GM12878 (cell line): ENCODE measurements around the gene IRF4. TPM values are rescaled to one million over a fixed set of nuclear protein-coding genes. Genes with fewer than 3 reads are reported as not detected.

Source experiments
- ATAC-seq: fragments of 200-7000 bp; cut with Tn5 transposase; 3 replicates; pipeline ENCODE4 v1.9.1; 2020; ENCODE audit warnings: mild to moderate bottlenecking, moderate library complexity
- BruUV-seq: library from RNA; stranded (reverse); fragments of 400-500 nt; replicated peaks from 2 replicates; lab custom pipeline; 2021; lab: Mats Ljungman, UMichigan
- CTCF ChIA-PET: fragments of 300-600 bp; sonication (Branson Sonifier 250); formaldehyde crosslinking; extraction: SDS; loops from one replicate; lab custom pipeline; 2021; ENCODE audit warnings: inconsistent platforms; lab: Yijun Ruan, JAX
- POLR2A ChIA-PET: fragments of 350-600 bp; formaldehyde crosslinking; extraction: SDS; loops from one replicate; lab custom pipeline; 2021; ENCODE audit warnings: inconsistent platforms; lab: Charles Lee
- RAD21 ChIA-PET: fragments of 300-600 bp; sonication (Branson Sonifier 250); formaldehyde crosslinking; loops from one replicate; lab custom pipeline; 2023; ENCODE audit warnings: antibody characterized with exemption; ENCODE audit not compliant: unreplicated experiment; lab: Charles Lee
- SMC1A ChIA-PET: fragments of 300-600 bp; sonication (Branson Sonifier 250); formaldehyde crosslinking; loops from one replicate; lab custom pipeline; 2023; ENCODE audit not compliant: unreplicated experiment, uncharacterized antibody; lab: Charles Lee
- DNase-seq: peaks from one replicate; pipeline ENCODE4 v3.0.0-alpha.2; 2011; ENCODE audit warnings: low read depth, low spot score
- FAIRE-seq: peaks from 3 replicates; lab custom pipeline; 2011; peaks lifted over from hg19 to GRCh38; lab: Jason Lieb, UNC
- H2AFZ ChIP-seq: 2 replicates; pipeline ENCODE4 v1.6.0; 2011; ENCODE audit warnings: low read depth, low read length, control low read depth; ENCODE audit not compliant: control insufficient read depth
- H3K27ac ChIP-seq: 2 replicates; pipeline ENCODE4 v1.5.1; 2011; ENCODE audit warnings: control low read depth; ENCODE audit not compliant: control insufficient read depth, insufficient read depth
- H3K27me3 ChIP-seq, 2 experiments: replicated peaks in 1 of 2; 2 replicates each; pipeline versions ENCODE4 v1.6.0 to v1.6.1; 2011; ENCODE audit warnings: low read length in 1 of 2; ENCODE audit not compliant: control insufficient read depth in 2 of 2, insufficient read depth in 2 of 2
- H3K36me3 ChIP-seq, 2 experiments: 2 replicates each; pipeline ENCODE4 v1.5.1; 2011; ENCODE audit warnings: low read length in 1 of 2; ENCODE audit not compliant: control insufficient read depth in 2 of 2, insufficient read depth in 2 of 2
- H3K4me1 ChIP-seq: 2 replicates; pipeline ENCODE4 v1.6.1; 2011; ENCODE audit warnings: mild to moderate bottlenecking, low read length, moderate library complexity, mixed read lengths; ENCODE audit not compliant: control insufficient read depth, insufficient read depth
- H3K4me2 ChIP-seq: 2 replicates; pipeline ENCODE4 v1.6.0; 2011; ENCODE audit warnings: control low read depth; ENCODE audit not compliant: control insufficient read depth, insufficient read depth
- H3K4me3 ChIP-seq: fragments of 200-600 bp; sonication (generic); 2 replicates; pipeline ENCODE4 v1.5.1; 2016
- H3K79me2 ChIP-seq: 2 replicates; pipeline ENCODE4 v1.6.0; 2011; ENCODE audit warnings: low read length; ENCODE audit not compliant: control insufficient read depth, insufficient read depth
- H3K9ac ChIP-seq: 2 replicates; pipeline ENCODE4 v1.8.0; 2011; ENCODE audit warnings: low read length, control low read depth, mixed read lengths; ENCODE audit not compliant: control insufficient read depth, insufficient read depth
- H3K9me3 ChIP-seq: replicated peaks from 3 replicates; pipeline ENCODE4 v1.5.1; 2011; ENCODE audit warnings: mild to moderate bottlenecking, low read length; ENCODE audit not compliant: control insufficient read depth, insufficient read depth
- H4K20me1 ChIP-seq: 2 replicates; pipeline ENCODE4 v1.6.0; 2011; ENCODE audit not compliant: control insufficient read depth, insufficient read depth
- GATAD2B ChIP-seq: fragments of 450-650 bp; conservative IDR thresholded peaks from 2 replicates; pipeline ENCODE4 v1.6.1; 2017; ENCODE audit warnings: low read depth, mild to moderate bottlenecking, moderate library complexity
- JUND ChIP-seq: IDR thresholded peaks from 2 replicates; pipeline ENCODE4 v1.6.1; 2012; ENCODE audit warnings: low read depth, mild to moderate bottlenecking, low read length, improper control_type of control experiment, moderate library complexity
- LARP7 ChIP-seq: fragments of 450-650 bp; IDR thresholded peaks from 2 replicates; pipeline ENCODE4 v1.6.1; 2017; ENCODE audit warnings: mild to moderate bottlenecking
- NR2C2 ChIP-seq: IDR thresholded peaks from 2 replicates; pipeline ENCODE4 v1.6.1; 2011; ENCODE audit warnings: borderline replicate concordance, low read depth; ENCODE audit not compliant: control insufficient read depth, insufficient read length
- SRF ChIP-seq, 2 experiments: IDR thresholded peaks; 2 replicates each; pipeline ENCODE4 v1.6.1; 2011; ENCODE audit warnings: low read depth in 2 of 2, low read length in 2 of 2, mild to moderate bottlenecking in 1 of 2, moderate library complexity in 1 of 2
- WGBS: methylation state at CpG from one replicate; pipeline ENCODE4 v1.1.6; 2016; ENCODE audit warnings: low lambda C conversion rate; ENCODE audit not compliant: insufficient replicate concordance, insufficient coverage; ENCODE audit errors: missing lambda C conversion rate; 5-methylcytosine and 5-hydroxymethylcytosine counted together
- in situ Hi-C: fragments of 300-500 bp; cut with MboI; formaldehyde crosslinking; loops from 9 replicates; pipeline ENCODE4 v1.14.3; 2018; ENCODE audit warnings: mixed read lengths
- intact Hi-C: fragments of 100-400 bp; cut with micrococcal nuclease; formaldehyde crosslinking; loops from one replicate; pipeline ENCODE4 v1.14.2; 2022; ENCODE audit not compliant: unreplicated experiment
- polyA plus RNA-seq, 11 experiments: library from polyadenylated mRNA; depleted of rRNA in 4 of 11; unstranded in 6 of 11; stranded (reverse) in 5 of 11; fragments of >200 nt; fragmentation: Nextera tagmentation in 4 of 11; fragmentation: Illumina TruSeq in 1 of 11; extraction: Ambion mirVana in 4 of 11; extraction: Trizol in 1 of 11; gene quantifications; 1 replicate in 1 of 11; 2 replicates in 10 of 11; pipeline versions ENCODE4 v1.2.1 to v1.2.3, GENCODE V29; 2011 to 2016; ENCODE audit warnings: inconsistent platforms in 2 of 11, missing spikeins in 2 of 11, low read depth in 1 of 11
- total RNA-seq, 4 experiments: library from RNA; depleted of rRNA in 3 of 4; stranded (reverse); fragments of >200 nt in 3 of 4; fragmentation: Illumina TruSeq in 1 of 4; extraction: Trizol in 1 of 4; gene quantifications; 2 replicates each; pipeline versions ENCODE4 v1.2.1 to v1.2.3, GENCODE V29; 2013 to 2021

IRF4 gene
- total and polyA plus RNA-seq, 10 of the 15 experiments (the other 5 are each of a cell fraction or from before 2014, with no cell fraction given): 50.0 to 495 (median 257) TPM

GRCh38 chr6:367891-368630 lies 23.5 kb upstream of the IRF4 start:
- ChIA-PET CTCF (interaction anchor here (0.9 to 1.3 kb wide), 2 partner anchors 82 to 183 kb away, joined by 3 read pairs; no protein-coding TSS in a partner anchor), POLR2A (interaction anchor here (1.0 kb wide), 1 partner anchor 59 kb away, joined by 3 read pairs; no protein-coding TSS in a partner anchor), SMC1A (interaction anchor here (1.0 kb wide), 1 partner anchor 69 kb away, joined by 4 read pairs; no protein-coding TSS in a partner anchor), RAD21 (no interaction called here)
- H3K9me3 ChIP-seq: no peaks in the 10 kb centered on the region; the same call in 1 of the 3 replicates
- in situ Hi-C loops: no loop called here
- no peak for FAIRE-seq
- H2AFZ ChIP-seq: no peak overlapping the region
- no peaks in the 10 kb centered on the region for H4K20me1 ChIP-seq
- no peak for ATAC-seq
- no peaks in the 10 kb centered on the region for H3K79me2 ChIP-seq
- no peak overlapping the region for H3K4me3 ChIP-seq
- H3K36me3 ChIP-seq: no peaks in the 10 kb centered on the region
- H3K4me2 ChIP-seq: no peak overlapping the region
- TF ChIP-seq JUND (no peak), GATAD2B (no peak), LARP7 (no peak)
- BruUV-seq: TSS peak; percentile 44
- intact Hi-C loops: no loop called here
- DNase-seq: no peak
- WGBS: 70% methylated on average over 17 of the region's 17 CpGs
- H3K9ac ChIP-seq: no peak overlapping the region
- H3K4me1 ChIP-seq: peaks cover 28% of the 10 kb centered on the region
- H3K27me3 ChIP-seq: no peaks in the 10 kb centered on the region
- no peak overlapping the region for H3K27ac ChIP-seq

GRCh38 chr6:369559-370431 lies 21.8 kb upstream of the IRF4 start:
- no peak overlapping the region for H3K27ac ChIP-seq
- H2AFZ ChIP-seq: no peak overlapping the region
- in situ Hi-C loops: no loop called here
- ChIA-PET CTCF (interaction anchor here (0.5 to 1.1 kb wide), 2 partner anchors 10 to 25 kb away, joined by 3 read pairs; no protein-coding TSS in a partner anchor), RAD21 (interaction anchor here (1.3 kb wide), 1 partner anchor 13 kb away, joined by 3 read pairs; no protein-coding TSS in a partner anchor), SMC1A (interaction anchor here (0.8 to 1.4 kb wide), 5 partner anchors 10 to 37 kb away, joined by 3 to 5 read pairs (median 4); no protein-coding TSS in a partner anchor), POLR2A (interaction anchor here (0.5 to 1.8 kb wide), 2 partner anchors 14 to 74 kb away, joined by 4 to 5 read pairs; no protein-coding TSS in a partner anchor)
- ATAC-seq: no peak
- no peaks in the 10 kb centered on the region for H4K20me1 ChIP-seq
- peaks cover 22% of the 10 kb centered on the region for H3K4me1 ChIP-seq
- no peaks in the 10 kb centered on the region for H3K79me2 ChIP-seq
- H3K9ac ChIP-seq: no peak overlapping the region
- 0 out of 4 replicates have a peak, but pooled peaks of 1 of the 2 experiments have one; percentile 2 for TF ChIP-seq SRF (IDR thresholded peaks at IDR 0.05; ENCODE audit: low read depth in 2 of 2, low read length in 2 of 2)
- no peak for TF ChIP-seq NR2C2
- no peak overlapping the region for H3K4me2 ChIP-seq
- H3K4me3 ChIP-seq: no peak overlapping the region
- H3K36me3 ChIP-seq: no peaks in the 10 kb centered on the region
- BruUV-seq: no TSS peak
- no peak for FAIRE-seq
- intact Hi-C loops: no loop called here
- no peak for DNase-seq
- 63% methylated on average over 13 of the region's 13 CpGs for WGBS
- H3K9me3 ChIP-seq: no peaks in the 10 kb centered on the region; the same call in 2 of the 3 replicates
- H3K27me3 ChIP-seq: no peaks in the 10 kb centered on the region
